Activated CD4-positive, alpha-beta T cell treated with anti-CD3 and anti-CD28 coated beads, Interleukin-10, Interleukin-2, amounts not matched to agents 100 ng/mL and 50 ng/mL, durations not matched to agents 16 hours and 8 hours (primary cell): Measurements from ENCODE around the gene FAAP24.
"Not testable (repeated sequence)": the region's sequence is repeated elsewhere in the genome, so short reads cannot be mapped to it uniquely, and the experiment has no call there.

Experiments
- DNase-seq: peaks from one replicate; pipeline ENCODE4 v3.0.0-alpha.2; 2020

Gene FAAP24

DNA sequence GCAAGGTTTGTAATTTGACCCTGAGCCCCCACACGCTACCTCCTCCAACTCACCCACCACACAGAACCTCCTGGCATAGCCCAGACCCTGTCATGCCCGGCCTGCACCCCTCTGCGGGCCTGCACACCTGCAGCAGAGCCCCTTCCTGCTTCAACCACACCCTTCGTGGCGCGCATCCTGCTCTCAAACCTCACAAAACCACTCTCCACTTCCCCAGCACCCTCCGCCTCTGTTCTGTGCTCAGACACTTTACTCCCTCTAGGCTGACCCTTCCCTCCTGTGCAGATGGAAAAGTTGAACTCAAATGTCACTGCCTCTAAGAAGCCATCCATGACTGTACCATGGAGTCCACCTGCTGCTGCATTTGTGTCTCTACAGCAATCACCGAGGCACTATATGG, 28.5 kb downstream of the FAAP24 start:
- no peak for DNase-seq

- no peak for DNase-seq
Observed at GRCh38 chr19:33000910-33001309, 28.9 kb downstream of the FAAP24 start.

GRCh38 chr19:33002126-33002865, 30.3 kb downstream of the FAAP24 start:
- DNase-seq: not testable (repeated sequence)

DNA sequence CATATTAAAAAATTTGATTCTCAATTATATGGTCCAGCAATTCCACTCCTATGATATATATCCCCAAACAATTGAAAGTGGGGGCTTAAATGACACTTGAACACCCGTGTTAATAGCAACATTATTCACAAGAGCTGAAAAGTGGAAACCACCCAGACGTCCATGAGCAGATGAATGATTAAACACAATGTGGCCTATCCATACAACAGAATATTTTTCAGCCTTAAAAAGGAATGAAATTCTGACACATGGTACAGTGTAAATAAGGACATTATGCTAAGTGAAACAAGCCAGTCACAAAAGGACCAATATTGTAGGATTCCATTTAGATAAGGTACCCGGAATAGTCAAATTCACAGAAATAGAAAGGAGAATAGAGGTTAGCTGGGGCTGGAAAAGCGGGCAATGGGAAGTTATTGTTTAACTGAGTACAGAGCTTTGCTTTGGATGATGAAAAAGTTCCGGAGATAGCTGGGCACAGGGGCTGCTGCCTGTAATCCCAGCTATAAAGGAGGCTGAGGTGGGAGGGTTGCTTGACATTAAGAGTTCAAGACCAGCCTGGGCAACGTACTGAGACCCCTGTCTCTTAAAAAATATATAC, 31.5 kb downstream of the FAAP24 start:
- not testable (repeated sequence) for DNase-seq

- DNase-seq: no peak
Observed at GRCh38 chr19:33005440-33005839, 33.4 kb downstream of the FAAP24 start.

- DNase-seq: no peak
Observed at GRCh38 chr19:33008738-33009137, 36.7 kb downstream of the FAAP24 start.

- not testable (repeated sequence) for DNase-seq
Observed at GRCh38 chr19:33010891-33011290, 38.8 kb downstream of the FAAP24 start.

DNA sequence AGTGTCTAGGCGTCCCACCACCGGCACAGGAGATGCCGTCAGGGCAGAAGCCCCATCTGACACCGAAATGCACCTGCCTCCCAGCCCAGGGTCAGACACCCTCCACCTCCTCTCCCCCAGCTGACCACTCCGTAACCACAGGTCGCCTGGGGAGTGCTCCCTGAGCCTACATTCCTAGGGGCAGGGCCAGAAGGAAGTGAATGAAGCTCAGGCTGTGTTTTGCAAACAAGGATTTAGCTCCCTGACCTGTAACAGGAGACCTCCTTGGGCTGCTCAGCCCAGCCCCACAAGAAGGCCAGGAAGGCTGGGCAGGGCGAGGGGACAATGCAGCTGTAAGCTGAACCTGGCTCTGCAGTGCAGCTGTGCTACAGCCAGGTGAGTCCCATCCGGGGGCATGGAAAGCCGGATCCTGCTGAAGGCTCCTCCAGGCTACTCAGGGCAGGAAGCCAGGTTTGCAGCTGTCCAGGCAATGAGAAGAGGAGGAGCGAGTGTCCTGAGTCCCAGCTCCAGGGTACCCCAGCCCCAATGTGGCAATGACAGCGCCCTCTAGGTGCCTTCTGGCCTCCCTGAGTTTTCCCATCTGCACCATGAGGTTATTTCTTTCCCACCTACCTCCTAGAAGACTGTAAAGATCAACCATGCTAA, 50.6 kb downstream of the FAAP24 start:
- no peak for DNase-seq

GRCh38 chr19:33024398-33024797, 52.4 kb downstream of the FAAP24 start:
- DNase-seq: no peak

GRCh38 chr19:33025468-33026238, 53.6 kb downstream of the FAAP24 start:
- DNase-seq: not testable (repeated sequence)

DNA sequence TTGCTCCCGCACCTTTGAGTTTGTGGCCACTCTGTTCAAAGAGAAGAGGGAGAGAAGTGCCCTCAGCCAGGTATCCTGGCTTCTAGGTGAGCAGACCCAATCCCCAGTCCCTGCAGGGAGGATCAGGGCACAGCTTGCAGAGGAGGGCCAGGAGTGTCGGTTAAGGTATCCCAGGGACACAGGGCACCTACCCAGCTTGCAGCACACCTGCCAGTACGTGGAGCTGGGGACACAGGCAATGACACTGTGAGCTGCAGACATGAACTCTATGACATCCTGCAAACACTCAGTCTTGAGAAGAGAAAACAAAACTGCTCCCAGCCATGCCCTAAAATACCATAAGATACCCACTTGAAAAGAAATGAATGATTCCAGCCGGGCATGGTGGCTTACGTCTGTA, 54.6 kb downstream of the FAAP24 start:
- not testable (repeated sequence) for DNase-seq
